Fibroblast of mammary gland (primary cell): Measurements from ENCODE around the gene NTSR2.
A peak's percentile ranks its signal among the peaks of the same experiment; 100 is the strongest.

Experiments
- DNase-seq: peaks from one replicate; pipeline ENCODE4 v3.0.0-alpha.2; 2010; ENCODE audit warnings: low read depth
- H3K4me3 ChIP-seq: 2 replicates; pipeline ENCODE4 v1.5.1; 2011; ENCODE audit warnings: low read depth, mild to moderate bottlenecking, low read length, moderate library complexity; ENCODE audit not compliant: control insufficient read depth
- TF ChIP-seq, protein P1 (sequence below): conservative IDR thresholded peaks from 2 replicates; pipeline ENCODE4 v1.5.1; 2011; ENCODE audit warnings: low read depth, low read length, inconsistent platforms; ENCODE audit not compliant: control insufficient read depth, insufficient read depth

Gene NTSR2

DNA sequence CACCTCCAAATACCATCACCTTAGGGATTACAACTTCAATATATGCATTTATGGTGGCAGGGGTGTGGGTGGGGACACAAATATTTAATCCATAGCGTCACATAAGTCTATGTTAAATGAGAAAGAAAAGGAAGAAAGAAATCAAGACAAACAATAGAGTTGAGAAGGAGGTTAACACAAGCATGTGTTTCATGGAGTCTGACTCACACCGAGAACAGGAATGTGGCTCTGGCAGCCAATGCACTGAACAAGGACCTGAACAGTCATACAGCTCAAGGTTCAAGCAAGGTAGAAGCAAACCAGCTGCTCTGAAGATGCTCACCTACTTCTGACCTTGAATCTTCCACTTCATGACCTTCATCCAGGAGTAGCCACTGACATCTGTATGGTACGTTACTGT, 40.2 kb upstream of the NTSR2 start:
- no peak overlapping the region for H3K4me3 ChIP-seq
- TF ChIP-seq, protein P1, sequence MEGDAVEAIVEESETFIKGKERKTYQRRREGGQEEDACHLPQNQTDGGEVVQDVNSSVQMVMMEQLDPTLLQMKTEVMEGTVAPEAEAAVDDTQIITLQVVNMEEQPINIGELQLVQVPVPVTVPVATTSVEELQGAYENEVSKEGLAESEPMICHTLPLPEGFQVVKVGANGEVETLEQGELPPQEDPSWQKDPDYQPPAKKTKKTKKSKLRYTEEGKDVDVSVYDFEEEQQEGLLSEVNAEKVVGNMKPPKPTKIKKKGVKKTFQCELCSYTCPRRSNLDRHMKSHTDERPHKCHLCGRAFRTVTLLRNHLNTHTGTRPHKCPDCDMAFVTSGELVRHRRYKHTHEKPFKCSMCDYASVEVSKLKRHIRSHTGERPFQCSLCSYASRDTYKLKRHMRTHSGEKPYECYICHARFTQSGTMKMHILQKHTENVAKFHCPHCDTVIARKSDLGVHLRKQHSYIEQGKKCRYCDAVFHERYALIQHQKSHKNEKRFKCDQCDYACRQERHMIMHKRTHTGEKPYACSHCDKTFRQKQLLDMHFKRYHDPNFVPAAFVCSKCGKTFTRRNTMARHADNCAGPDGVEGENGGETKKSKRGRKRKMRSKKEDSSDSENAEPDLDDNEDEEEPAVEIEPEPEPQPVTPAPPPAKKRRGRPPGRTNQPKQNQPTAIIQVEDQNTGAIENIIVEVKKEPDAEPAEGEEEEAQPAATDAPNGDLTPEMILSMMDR = no peak
- peak; percentile 82 for DNase-seq

GRCh38 chr2:11709293-11709692, 39.3 kb upstream of the NTSR2 start:
- no peak overlapping the region for H3K4me3 ChIP-seq
- DNase-seq = no peak
- TF ChIP-seq, protein P1 = no peak

GRCh38 chr2:11708106-11708505, 38.1 kb upstream of the NTSR2 start:
- DNase-seq = peak; percentile 74

DNA sequence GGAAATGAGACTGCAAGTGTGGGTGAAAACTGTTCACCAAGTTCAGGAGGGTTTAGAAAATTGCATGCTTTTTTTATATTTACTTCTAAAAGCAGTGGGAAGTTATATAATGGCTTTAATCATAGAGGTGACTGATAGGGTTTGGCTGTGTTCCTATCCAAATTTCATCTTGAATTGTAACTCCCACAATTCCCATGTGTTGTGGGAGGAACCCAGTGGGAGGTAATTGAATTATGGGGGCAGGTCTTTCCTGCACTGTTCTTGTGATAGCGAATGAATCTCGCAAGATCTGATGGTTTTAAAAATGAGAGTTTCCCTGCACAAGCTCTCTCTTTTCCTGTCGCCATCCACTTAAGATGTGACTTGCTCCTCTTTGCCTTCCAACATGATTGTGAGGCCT, 35.7 kb upstream of the NTSR2 start:
- TF ChIP-seq, protein P1 = no peak
- DNase-seq = no peak
- no peak overlapping the region for H3K4me3 ChIP-seq

More at GRCh38 chr2:11708106-11708505, 38.1 kb upstream of the NTSR2 start:
- TF ChIP-seq, protein P1 = no peak
- no peak overlapping the region for H3K4me3 ChIP-seq

- TF ChIP-seq, protein P1 = no peak
- no peak overlapping the region for H3K4me3 ChIP-seq
- no peak for DNase-seq
Observed at GRCh38 chr2:11705063-11705462, 35.1 kb upstream of the NTSR2 start.

DNA sequence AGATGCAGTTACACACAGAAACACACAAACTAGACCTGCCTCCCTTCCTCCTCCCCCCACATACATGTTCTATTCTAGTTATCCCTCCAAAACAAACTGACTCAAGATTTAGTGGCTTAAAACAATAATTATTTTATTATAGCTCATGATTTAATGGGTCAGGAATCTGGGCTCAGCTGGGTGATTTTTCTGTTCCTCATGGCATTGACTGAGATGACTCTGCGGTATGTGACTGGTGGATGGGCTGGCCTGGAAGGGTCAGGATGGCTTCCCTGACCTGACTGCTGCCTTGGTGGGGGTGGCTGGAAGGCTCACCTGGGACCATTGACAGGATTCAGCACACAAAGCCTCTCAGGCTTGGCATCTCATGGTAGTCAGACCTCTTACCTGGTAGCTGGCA, 33.7 kb upstream of the NTSR2 start:
- H3K4me3 ChIP-seq = no peak overlapping the region
- TF ChIP-seq, protein P1 = no peak
- DNase-seq = peak; percentile 55

DNA sequence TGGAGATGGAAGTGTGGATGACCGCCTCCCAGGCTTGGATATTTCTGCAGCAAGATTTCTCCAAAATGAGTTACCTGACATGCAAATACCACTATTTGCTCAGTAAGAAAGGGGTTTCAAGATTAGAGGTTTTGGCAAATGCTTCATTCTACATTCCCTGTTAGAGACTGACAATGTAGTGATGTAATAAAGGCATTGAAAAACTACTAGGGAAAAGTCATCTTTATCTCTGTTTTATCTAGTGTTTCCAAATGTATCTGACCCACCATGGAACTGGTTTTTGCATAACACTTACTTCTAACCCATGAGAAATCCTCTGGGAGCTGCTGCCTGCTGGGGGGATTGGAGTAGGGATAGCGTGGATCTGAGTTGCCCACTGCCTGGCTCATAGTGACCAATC, 33.0 kb upstream of the NTSR2 start:
- H3K4me3 ChIP-seq = no peak overlapping the region
- TF ChIP-seq, protein P1 = no peak
- no peak for DNase-seq
